ENCODE data around the gene RINT1.
A peak's percentile ranks its signal among the peaks of the same experiment; 100 is the strongest.
"Not testable (repeated sequence)": the region's sequence is repeated elsewhere in the genome, so short reads cannot be mapped to it uniquely, and the experiment has no call there.

RINT1 gene

DNA sequence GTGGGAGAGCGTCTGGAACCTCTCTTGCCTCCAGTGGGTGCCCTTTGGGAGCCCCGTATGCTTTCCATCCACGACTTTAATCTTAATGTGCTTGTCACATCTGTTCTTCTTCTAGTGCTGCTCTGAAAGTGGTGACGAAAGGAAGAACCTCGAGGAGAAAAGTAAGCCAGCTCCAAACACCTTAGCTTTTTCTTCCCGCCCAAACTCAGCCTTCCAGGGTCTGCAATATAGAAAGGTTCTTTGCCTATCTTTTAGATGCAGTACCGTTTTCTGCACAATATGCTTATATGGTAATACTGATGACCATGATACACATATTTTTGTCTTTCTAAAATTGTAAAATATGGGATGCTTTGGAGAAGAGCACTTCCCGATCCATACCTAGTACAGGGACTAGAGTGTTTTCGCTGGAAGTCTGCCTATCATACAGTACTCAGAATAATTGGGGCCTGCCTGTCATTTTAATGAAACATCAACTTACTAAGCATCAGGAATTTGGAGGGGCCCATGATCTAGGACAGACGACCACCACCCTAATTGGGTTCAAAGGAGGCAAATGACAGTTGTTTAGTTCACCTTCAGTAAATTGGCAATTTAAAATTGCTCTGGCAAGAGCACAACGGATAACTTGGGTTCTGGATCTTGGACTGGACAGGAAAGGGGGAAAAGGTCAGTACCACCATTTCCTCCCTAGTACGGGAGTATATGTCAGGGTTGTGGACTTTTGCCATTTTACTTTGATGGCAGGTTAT, 884 bp downstream of the RINT1 start:
- no peak for DNase-seq

DNA sequence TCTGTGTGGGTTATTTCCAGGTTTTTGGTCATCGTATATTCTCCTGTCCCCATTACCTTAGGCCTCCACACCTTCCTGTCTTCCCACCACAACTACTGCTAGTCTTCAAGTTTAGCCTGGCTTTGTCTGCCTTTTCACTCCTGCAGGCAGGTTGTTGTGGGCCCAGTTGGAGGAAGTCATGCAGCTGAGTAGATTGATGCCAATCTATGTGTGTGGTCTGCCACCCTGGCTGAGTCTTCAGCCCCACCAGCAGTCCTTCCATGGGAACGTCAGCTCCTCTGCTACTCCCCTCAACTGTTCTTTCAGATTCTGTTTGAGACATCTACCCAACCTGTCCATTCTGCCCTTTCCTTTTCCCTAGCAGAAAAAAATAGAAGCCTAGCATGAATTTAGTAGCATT, 6.3 kb downstream of the RINT1 start:
- DNase-seq, result no peak

DNA sequence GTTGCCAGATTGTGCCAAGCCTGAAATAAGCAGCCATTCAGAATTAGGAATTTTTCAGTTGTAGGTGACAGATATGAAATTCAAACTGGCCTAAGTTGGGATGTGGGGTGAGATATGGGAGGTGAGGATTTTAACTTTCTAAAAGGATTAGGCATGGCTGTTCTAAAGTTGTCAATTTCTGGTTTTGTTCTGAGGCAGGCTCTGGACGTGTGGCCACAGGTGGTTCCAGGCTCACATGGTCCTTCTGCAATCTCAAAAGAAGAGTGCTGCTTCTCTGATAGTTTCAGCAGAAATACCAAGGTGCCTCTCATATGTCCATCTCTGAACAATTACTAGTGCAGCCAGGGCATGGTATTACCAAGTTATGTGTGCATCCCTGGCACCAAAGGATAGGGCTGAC, 27.9 kb downstream of the RINT1 start:
- no peak for DNase-seq

DNA sequence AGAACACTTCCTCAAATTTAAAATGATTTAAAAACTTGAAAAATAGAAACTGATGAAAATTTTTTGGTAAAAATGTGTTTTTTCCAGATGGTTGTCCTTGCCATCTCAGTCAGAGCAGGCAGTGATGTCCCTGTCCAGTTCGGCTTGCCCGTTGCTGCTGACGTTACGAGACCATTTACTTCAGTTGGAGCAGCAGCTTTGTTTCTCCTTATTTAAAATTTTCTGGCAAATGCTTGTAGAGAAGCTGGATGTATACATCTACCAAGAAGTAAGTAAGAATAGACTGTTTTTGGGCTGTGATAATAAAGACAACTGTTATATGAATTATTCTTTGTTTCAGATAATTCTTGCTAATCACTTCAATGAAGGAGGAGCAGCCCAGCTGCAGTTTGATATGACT, 33.2 kb downstream of the RINT1 start:
- no peak for DNase-seq

DNA sequence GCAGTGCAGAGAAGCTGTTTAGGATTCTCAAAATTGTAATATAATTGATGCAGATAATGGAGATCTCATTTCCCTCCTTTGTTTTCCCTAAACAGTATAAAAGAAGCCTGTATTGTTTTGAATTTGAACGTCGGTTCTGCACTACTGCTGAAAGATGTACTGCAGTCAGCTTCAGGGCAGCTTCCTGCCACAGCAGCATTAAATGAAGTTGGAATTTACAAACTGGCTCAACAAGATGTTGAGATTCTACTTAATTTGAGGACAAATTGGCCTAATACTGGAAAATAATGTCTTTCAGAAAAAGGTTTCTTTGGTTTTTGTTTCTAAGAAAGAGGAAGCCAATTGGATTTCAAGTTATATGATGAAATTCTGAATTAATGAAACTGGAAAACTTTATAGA, 35.0 kb downstream of the RINT1 start:
- no peak for DNase-seq

DNA sequence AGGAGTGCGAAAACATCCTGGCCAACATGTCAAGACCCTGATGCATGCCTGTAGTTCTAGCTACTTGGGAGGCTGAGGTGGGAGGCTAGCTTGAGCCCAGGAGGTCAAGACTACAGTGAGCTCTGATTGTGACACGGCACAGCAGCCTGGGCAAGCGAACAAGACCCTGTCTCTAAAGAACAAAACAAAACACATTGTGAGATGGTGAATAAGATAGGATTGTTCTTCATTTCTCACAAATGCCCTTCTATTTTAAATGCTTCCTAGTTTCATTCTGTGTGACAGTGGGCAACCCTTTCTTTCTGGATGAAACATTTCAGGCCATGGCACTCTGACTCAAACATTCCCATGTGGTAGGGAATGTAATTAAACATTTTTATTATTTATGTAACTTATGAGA, 35.8 kb downstream of the RINT1 start:
- DNase-seq, result no peak

DNA sequence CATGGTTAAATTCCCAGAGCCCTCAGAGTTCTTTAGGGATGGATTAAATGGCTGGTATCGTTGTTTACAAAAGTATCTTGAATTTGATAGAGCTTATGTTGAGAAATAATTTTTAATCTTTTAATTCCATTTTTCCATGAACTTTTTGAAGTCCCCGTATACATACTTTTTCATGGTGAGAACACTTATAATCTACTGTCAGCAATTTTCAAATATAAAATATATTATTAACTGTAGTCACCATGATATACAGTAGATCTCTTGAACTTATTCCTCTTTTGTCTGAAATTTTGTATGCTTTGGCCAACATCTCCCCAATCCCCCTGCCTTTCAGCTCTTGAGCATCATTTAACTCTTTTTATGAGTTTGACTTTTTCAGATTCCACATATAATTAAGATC, 39.9 kb downstream of the RINT1 start:
- DNase-seq, result no peak

DNA sequence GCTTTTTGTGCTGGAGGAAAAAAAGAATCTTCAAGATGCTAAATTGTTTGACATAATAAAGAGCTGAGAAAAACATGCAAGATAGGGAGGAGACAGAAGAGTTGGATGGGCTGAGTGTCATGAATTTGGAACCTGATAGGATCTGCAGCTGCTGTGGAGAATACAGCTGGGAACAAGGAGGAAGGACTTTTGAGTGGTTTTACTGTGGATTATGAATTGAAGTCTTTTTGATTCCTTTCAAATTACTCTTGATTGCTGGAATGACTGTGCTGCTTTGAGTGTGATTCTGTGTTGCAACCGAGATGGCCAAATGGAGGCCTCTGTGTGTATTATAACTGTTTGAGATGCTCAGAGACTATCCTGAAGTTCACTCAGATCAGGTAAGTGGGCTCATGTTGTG, 45.2 kb downstream of the RINT1 start:
- DNase-seq, result no peak

DNA sequence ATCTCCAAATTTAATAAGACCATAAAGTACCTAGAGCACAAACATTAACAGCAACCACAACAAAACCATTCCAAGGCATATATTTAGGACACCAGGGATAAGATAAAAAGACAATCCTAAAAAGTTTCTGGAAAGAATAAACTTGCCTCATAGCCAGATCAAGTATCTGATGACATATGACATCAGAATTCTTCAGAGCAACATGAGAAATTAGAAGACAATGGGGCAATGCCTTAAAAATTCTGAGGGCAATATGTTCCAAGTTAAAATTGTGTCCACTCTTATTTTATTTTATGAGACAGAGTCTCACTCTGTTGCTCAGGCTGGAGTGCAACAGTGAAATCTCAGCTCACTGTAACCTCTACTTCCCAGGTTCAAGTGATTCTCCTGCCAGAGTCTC, 46.5 kb downstream of the RINT1 start:
- no peak for DNase-seq

DNA sequence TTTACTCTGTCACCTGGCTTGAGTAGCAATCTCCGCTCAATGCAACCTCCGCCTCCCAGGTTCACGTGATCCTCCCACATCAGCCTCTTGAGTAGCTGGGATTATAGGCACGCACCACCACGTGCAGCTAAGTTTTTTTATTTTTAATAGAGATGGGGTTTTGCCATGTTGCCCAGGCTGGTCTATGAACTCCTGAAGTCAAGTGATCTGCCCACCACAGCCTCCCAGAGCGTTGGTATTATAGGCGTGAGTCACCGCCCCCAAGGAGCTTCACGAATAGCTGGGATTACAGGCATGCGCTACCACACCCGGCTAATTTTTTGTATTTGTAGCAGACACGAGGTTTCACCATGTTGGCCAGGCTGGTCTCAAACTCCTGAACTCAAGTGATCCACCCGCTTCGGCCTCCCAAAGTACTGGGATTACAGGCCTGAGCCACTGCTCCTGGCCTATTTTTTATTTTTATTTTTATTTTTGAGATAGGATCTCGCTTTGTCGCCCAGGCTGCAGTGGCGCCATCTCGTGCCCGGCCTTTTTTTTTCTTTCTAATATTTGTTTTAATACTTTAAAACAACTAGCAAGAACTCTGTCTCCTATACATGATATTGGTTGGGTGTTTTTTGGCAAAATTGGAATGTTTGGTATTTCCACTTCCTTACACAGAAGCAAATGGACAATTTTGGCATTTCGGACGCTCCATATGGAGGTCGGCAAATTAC, 48.2 kb downstream of the RINT1 start:
- no peak for DNase-seq

DNA sequence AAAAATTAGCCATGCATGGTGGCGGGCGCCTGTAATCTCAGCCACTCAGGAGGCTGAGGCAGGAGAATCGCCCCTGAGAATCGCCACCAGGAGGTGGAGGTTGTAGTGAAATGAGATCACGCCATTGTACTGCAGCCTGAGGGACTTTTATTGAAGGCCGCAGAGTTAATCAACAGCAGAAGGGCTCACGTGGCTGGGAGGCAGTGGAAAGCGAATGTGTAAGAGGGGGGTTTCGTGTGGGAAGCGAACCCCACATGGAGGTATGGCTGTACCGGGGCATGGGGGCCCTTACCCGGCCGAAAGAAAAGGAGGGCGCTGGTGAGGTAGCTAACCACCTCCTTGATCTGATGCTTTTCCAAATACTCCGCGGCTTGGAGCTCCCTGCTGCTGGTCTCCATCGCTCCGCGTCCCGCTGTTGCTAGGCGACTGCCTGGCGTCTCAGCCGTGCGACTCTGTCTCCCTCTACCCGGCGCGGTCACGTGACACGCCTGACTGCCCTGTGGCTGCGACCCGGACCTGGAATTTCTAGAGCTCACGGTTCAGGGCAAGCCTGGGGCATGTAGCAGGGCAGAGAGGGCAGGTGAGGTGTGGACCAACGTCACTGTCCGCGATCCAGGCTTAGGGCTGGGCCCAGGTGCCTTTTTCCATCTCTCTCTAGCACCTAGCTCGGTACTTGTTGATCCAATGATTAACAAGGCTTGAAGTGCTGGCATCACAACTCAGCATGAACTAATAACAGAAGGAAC, 49.2 kb downstream of the RINT1 start, which contains the start of gene EFCAB10:
TSS of gene EFCAB10 (minus strand) at position 428 of the 746 bp plus-strand sequence. CDS start at position 398, 30 bp downstream.
- DNase-seq, result peak; percentile 57

DNA sequence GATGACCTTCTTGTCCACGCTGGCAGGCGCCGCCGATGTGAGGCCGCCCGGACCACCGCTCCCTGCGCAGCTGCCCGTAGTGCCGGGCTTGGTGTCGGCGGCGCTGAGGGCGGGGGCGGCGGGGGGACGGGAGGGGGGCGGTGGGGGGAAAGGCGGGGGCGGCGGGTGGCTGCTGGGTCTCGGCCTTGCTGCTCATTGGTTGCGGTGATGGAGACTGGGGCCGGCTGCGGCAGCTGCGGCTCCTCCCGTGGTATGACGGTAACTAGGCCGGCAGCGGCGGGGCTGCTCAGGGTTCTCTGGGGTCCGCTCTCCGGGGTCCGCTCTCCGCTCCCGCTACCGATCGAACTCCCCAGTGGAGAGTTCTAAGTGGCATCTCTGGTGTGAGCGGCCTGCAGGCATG, 51.1 kb downstream of the RINT1 start:
- no peak for DNase-seq

DNA sequence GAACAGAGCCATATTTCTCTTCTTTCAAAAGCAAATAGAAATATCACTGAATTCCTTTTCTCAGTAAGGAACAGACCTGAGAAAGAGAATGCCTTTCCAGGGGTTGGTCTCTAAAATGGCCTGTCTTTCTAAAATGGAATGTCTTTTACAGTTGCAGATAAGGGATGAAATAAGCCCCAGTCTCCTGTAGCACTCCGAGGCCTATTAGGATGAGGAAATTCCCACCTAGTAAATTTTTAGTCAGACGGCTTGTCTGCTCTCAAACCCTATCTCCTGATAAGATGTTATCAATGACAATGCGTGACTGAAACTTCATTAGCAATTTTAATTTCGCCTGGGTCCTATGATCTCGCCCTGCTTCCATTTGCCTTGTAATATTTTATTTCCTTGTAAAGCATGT, 52.2 kb downstream of the RINT1 start:
- DNase-seq, result no peak

DNA sequence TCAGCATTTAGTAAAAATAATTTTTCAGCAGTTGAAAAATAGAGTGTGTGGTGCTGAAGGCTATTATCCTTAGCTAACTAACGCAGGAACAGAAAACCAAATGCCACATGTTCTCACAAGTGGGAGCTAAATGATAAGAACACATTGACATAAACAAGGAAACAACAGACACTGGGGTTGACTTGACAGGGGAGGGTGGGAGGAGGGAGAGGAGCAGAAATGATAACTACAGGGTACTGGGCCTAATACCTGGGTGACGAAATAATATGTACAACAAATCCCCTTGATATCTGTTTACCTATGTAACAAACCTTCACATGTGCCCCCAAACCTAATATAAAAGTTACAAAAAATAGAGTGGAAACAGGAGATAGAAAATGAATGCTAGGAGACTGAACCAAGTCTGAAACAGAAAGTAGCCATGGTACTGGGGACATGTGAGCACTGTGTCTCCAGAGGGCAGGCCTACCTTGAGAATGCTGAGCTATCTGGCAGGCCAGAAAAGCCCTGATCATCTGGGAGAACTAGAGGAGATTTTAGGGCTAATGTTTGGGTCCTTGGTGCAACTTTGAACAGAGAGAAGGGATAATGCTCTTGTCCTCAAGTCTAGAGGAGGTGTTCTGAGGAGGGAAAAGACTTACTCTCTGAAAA, 54.0 kb downstream of the RINT1 start:
- DNase-seq, result no peak

DNA sequence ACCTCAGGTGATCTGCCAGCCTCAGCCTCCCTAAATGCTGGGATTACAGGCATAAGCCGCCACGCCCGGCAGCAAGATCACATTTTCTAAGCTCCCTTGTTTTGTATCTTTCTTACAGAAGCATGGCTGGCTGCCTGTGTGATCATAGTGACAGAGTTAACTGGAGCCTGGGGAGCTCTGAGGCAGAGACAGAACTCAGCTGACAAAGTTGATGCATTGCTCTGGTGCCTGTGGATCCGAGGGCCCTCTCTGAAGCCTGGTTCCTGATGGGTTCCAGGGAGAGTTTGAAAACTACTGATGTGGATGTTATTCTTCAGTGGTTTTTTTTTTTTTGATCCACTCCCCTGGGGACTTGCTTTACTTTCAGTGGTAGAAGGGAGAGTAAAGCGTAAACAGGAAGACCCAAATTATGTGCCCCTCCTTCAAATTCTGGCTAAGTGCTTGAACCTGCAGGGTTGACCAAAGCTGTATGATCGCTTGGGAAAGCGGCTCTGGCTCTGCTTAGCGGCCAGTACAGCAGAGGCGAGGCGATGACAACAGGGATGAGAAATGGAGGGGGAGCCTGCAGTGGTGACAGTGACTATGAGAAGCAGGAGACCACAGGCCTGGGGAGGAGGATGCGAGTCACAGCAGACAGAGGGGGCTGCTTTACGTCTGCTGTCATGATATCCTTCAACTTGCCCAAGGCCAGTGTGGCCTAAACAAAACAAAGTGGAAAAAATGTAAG, 56.1 kb downstream of the RINT1 start:
- no peak for DNase-seq

DNA sequence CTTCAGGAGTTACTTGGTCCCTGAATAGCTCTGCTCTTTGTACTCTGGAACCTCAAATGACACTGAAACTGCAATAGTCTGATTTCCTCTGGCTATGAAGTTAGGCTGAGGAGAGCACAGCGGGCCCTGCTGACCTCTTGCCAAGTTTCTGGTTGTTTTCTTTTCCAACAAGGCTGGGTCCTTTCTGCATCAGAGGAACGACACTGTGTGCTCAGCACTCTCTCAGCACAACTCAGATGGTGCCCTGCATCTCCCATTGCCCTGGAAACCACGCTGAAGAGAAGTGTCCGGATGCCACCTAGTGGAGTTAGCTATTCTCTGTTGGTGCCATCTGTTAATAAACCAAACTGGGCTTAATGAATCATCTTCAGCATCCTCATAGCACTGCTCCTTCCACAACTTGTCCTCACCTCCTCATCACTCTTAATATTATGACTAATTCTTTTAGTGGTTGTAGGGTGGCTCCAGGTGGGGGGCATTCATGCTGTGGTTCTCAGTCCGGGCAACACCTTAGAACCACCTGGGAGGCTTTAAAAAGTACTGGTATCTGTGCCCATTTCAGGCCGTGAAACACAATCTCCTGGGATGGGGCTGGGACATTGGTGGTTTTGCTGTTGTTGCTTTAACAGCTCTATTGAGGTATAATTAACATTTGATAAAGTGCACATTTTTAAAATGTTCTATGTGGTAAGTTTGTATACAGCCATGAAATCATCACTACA, 57.5 kb downstream of the RINT1 start:
- no peak for DNase-seq

DNA sequence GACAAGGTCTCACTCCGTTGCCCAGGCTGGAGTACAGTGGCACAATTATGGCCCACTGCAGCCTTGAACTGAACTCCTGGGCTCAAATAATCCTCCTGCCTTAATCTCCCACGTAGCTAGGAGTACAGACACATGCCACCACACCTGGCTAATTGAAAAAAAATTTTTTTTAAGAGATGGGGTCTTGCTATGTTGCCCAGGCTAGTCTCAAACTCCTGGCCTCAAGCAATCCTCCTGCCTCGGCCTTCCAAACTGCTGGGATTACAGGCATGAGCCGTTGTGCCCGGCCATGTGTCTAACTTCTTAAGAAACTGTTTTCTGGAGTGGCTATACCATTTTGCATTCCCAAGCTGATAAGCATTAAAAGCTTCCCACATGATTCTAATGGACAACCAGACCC, 58.8 kb downstream of the RINT1 start:
- no peak for DNase-seq

DNA sequence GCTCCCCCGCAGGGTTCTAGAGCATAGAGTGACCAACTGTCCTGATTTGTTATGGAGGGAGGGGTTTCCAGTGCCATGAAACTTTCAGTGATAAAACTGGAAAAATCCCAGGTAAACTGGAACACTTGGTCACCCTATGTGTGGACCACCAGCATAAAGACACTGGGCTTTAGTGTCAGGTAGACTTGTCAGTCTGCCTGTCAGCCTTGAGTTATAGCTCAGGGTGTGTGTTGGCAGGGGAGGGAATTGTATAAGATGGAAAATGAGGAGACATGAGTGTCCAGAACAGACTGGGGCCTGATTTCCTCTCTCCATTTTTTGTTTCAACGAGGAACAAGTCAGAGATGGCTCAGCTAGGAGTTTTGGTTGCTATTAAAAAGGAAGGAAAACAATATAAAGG, 59.5 kb downstream of the RINT1 start:
- no peak for DNase-seq

DNA sequence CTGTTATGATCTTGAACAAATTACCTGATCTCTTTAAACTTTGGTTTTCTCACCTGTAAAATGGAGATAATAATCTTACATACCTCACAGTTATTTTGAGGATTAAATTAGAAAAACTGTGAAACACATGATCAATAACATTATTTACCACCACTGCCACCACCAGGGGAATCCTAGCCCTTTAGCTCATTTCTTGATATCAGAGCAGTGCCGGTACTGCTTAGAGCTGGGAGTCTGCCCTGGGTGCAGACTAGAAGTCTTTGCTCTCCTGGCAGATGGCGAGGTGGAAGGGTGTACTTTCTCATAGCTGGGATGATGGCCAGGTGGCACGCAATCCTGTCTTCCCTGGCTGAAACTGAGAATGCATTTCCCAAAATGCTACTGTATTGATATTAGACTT, 62.0 kb downstream of the RINT1 start:
- no peak for DNase-seq

DNA sequence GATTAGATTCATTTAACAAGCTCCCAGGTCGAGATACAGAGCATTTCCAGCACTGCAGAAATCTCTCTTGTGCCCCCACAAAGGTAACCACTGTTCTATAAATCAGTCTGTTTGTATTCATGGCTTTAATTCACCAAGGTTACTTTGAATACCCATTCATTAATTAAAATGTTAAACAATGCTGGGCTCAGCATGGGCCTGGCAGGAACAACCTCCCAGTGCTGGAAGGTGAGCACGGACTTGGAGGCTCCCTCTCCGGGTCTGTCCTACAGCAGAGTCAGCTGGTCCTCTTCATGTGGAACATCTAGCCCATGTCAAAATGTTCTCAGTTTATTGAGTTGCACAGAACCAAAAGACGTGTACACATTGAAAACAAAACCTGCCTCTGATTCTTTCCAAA, 64.9 kb downstream of the RINT1 start:
- no peak for DNase-seq

DNA sequence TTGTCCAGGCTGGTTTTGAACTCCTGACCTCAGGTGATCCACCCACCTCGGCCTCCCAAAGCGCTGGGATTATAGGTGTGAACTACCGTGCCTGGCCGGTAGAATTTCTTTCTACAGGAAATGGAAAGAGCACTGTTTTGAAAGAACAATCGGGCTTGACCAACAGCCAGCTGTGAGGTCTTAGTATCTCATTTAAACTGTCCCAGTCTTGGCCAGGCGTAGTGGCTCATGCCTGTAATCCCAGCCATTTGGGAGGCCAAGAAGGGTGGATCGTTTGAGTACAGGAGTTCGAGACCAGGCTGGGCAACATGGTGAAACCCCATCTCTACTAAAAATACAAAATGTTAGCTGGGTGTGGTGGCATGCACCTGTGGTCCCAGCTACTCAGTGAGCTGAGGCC, 67.1 kb downstream of the RINT1 start:
- DNase-seq, result not testable (repeated sequence)

DNA sequence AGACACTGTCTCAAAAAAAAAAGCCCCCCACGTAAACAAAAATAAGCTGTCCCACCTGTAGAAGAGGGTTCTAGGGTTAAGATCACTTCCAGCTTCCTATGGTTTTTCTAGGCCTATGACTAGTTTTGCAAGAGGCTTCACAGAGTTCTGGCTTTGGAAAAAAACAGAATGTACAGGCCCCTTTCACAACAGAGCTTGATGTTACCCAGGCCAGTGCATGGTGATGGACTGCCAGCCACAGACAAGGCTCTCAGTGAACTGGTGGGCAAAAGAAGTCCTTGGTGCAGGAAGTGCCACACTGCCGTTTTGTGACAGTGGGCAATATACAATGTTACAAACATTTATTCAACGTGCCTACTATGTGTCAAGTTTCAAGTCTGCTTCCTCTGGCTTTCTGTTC, 67.5 kb downstream of the RINT1 start:
- no peak for DNase-seq

Measured in NCI-H510A (cell line).